ENCODE results near the gene BAMBI. TPM values are rescaled to one million over a fixed set of nuclear protein-coding genes. Genes with fewer than 3 reads are reported as not detected.

Gene BAMBI
- total RNA-seq, 3 donors from 2014 or later (not counting 1 experiment from before 2014, with no cell fraction given) = 0.70 to 0.95 (median 0.94) TPM

DNA sequence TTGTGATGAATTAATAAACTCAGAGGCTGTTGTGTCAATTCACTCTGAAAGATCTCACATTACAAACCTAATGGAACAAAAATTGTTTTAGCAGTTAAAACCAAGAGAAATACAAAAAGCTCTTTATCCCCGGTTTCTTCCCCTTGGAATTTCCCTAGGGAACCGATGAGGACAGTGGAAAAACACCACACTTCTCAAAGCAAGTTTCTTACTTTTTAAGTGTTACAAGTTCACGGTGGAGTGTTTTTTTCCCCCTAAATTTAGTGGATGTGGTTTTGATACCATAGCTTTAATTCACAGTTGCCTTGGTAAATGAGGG lies 10.3 kb downstream of the BAMBI start:
- WGBS (ENCODE audit: insufficient coverage) = 78% methylated on average over 1 of the region's 3 CpGs
- Histone ChIP-seq H3K4me3 (ENCODE audit: low read length) (no peak overlapping the region), H3K27me3 (ENCODE audit: control insufficient read depth, insufficient read depth, low read length) (peaks cover 6% of the 10 kb centered on the region), H3K27ac (ENCODE audit: low read length) (no peak overlapping the region), H3K36me3 (ENCODE audit: control insufficient read depth, insufficient read depth, low read length) (no peaks in the 10 kb centered on the region), H3K9me3 (ENCODE audit: control insufficient read depth, insufficient read depth, low read length) (no peaks in the 10 kb centered on the region), H3K4me1 (ENCODE audit: control insufficient read depth, insufficient read depth, low read length) (no peaks in the 10 kb centered on the region)
- ATAC-seq = no peak
- DNase-seq = no peak
- intact Hi-C loops (cut with micrococcal nuclease) = no loop called here
- Mint-ChIP-seq H3K4me1 (no peaks in the 10 kb centered on the region), H3K36me3 (no peaks in the 10 kb centered on the region), H3K27me3 (ENCODE audit: low read depth in 2 of 2) (peaks cover 22 to 45% of the 10 kb centered on the region in 2 donors), H3K4me3 (no peak overlapping the region), H3K27ac (no peak overlapping the region), H3K9me3 (no peaks in the 10 kb centered on the region)
- TF ChIP-seq, protein P1, sequence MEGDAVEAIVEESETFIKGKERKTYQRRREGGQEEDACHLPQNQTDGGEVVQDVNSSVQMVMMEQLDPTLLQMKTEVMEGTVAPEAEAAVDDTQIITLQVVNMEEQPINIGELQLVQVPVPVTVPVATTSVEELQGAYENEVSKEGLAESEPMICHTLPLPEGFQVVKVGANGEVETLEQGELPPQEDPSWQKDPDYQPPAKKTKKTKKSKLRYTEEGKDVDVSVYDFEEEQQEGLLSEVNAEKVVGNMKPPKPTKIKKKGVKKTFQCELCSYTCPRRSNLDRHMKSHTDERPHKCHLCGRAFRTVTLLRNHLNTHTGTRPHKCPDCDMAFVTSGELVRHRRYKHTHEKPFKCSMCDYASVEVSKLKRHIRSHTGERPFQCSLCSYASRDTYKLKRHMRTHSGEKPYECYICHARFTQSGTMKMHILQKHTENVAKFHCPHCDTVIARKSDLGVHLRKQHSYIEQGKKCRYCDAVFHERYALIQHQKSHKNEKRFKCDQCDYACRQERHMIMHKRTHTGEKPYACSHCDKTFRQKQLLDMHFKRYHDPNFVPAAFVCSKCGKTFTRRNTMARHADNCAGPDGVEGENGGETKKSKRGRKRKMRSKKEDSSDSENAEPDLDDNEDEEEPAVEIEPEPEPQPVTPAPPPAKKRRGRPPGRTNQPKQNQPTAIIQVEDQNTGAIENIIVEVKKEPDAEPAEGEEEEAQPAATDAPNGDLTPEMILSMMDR (IDR thresholded peaks at IDR 0.05) = no peak

- Histone ChIP-seq H3K27ac (ENCODE audit: low read length) (no peak overlapping the region), H3K27me3 (ENCODE audit: control insufficient read depth, insufficient read depth, low read length) (no peaks in the 10 kb centered on the region), H3K9me3 (ENCODE audit: control insufficient read depth, insufficient read depth, low read length) (no peaks in the 10 kb centered on the region), H3K4me1 (ENCODE audit: control insufficient read depth, insufficient read depth, low read length) (no peaks in the 10 kb centered on the region), H3K4me3 (ENCODE audit: low read length) (no peak overlapping the region), H3K36me3 (ENCODE audit: control insufficient read depth, insufficient read depth, low read length) (no peaks in the 10 kb centered on the region)
- H3K36me3 Mint-ChIP-seq = no peaks in the 10 kb centered on the region
- TF ChIP-seq, protein P1 (IDR thresholded peaks at IDR 0.05) = no peak
- intact Hi-C loops (cut with micrococcal nuclease) = no loop called here
- no peak overlapping the region for H3K27ac Mint-ChIP-seq
- no peak overlapping the region for H3K4me3 Mint-ChIP-seq
- WGBS (ENCODE audit: insufficient coverage) = 63% methylated on average over 2 of the region's 2 CpGs
- no peaks in the 10 kb centered on the region for H3K9me3 Mint-ChIP-seq
- H3K4me1 Mint-ChIP-seq = no peaks in the 10 kb centered on the region
- ATAC-seq (no peak), DNase-seq (no peak)
- H3K27me3 Mint-ChIP-seq (ENCODE audit: low read depth in 2 of 2) = peaks cover 12 to 23% of the 10 kb centered on the region in 2 donors
These were observed 13.2 kb downstream of the BAMBI start for GRCh38 chr10:28690545-28690944.

- no peak for ATAC-seq
These were observed 13.9 kb downstream of the BAMBI start for GRCh38 chr10:28691187-28691694.

GRCh38 chr10:28692050-28692449 lies 14.7 kb downstream of the BAMBI start:
- Histone ChIP-seq H3K9me3 (ENCODE audit: control insufficient read depth, insufficient read depth, low read length) (no peaks in the 10 kb centered on the region), H3K4me1 (ENCODE audit: control insufficient read depth, insufficient read depth, low read length) (no peaks in the 10 kb centered on the region), H3K4me3 (ENCODE audit: low read length) (no peak overlapping the region), H3K27me3 (ENCODE audit: control insufficient read depth, insufficient read depth, low read length) (no peaks in the 10 kb centered on the region), H3K27ac (ENCODE audit: low read length) (no peak overlapping the region), H3K36me3 (ENCODE audit: control insufficient read depth, insufficient read depth, low read length) (no peaks in the 10 kb centered on the region)
- intact Hi-C loops (cut with micrococcal nuclease) = no loop called here
- Mint-ChIP-seq H3K36me3 (no peaks in the 10 kb centered on the region), H3K27ac (no peak overlapping the region), H3K4me1 (no peaks in the 10 kb centered on the region), H3K27me3 (ENCODE audit: low read depth in 2 of 2) (peaks cover 9 to 12% of the 10 kb centered on the region in 2 donors), H3K4me3 (no peak overlapping the region), H3K9me3 (no peaks in the 10 kb centered on the region)
- DNase-seq (no peak), ATAC-seq (no peak)
- TF ChIP-seq, protein P1 (IDR thresholded peaks at IDR 0.05) = no peak
- WGBS (ENCODE audit: insufficient coverage) = 100% methylated on average over 2 of the region's 3 CpGs

More at GRCh38 chr10:28691187-28691694, 13.9 kb downstream of the BAMBI start:
- H3K9me3 ChIP-seq (ENCODE audit: control insufficient read depth, insufficient read depth, low read length) = no peaks in the 10 kb centered on the region
- no peak overlapping the region for H3K4me3 ChIP-seq (ENCODE audit: low read length)
- no peaks in the 10 kb centered on the region for H3K36me3 ChIP-seq (ENCODE audit: control insufficient read depth, insufficient read depth, low read length)
- no peaks in the 10 kb centered on the region for H3K4me1 ChIP-seq (ENCODE audit: control insufficient read depth, insufficient read depth, low read length)
- H3K27ac ChIP-seq (ENCODE audit: low read length) = no peak overlapping the region
- Mint-ChIP-seq H3K9me3 (no peaks in the 10 kb centered on the region), H3K4me1 (no peaks in the 10 kb centered on the region), H3K4me3 (no peak overlapping the region), H3K36me3 (no peaks in the 10 kb centered on the region), H3K27me3 (ENCODE audit: low read depth in 2 of 2) (peaks cover 12 to 18% of the 10 kb centered on the region in 2 donors), H3K27ac (no peak overlapping the region)
- TF ChIP-seq, protein P1 (IDR thresholded peaks at IDR 0.05) = no peak
- H3K27me3 ChIP-seq (ENCODE audit: control insufficient read depth, insufficient read depth, low read length) = no peaks in the 10 kb centered on the region
- 82% methylated on average over 3 of the region's 6 CpGs for WGBS (ENCODE audit: insufficient coverage)
- intact Hi-C loops (cut with micrococcal nuclease) = no loop called here
- no peak for DNase-seq
